CD14-positive monocyte (primary cell): ENCODE measurements around the gene ZAR1. TPM values are rescaled to one million over a fixed set of nuclear protein-coding genes. Genes with fewer than 3 reads are reported as not detected.

Experiments used
- DNase-seq, 3 donors: peaks; one replicate each; pipeline ENCODE4 v3.0.0-alpha.2; 2011 to 2022
- H2AFZ ChIP-seq: 2 replicates; pipeline ENCODE4 v1.6.0; 2012; ENCODE audit warnings: mild to moderate bottlenecking, low read depth, low read length, inconsistent platforms; ENCODE audit not compliant: insufficient read depth, poor library complexity, severe bottlenecking
- H3K27ac ChIP-seq, 2 donors: 1 replicate in 1 of 2; 2 replicates in 1 of 2; pipeline ENCODE4 v1.5.1; 2012 to 2013; ENCODE audit warnings: low read length in 2 of 2, control low read depth in 1 of 2, inconsistent platforms in 1 of 2, low read depth in 1 of 2, mild to moderate bottlenecking in 1 of 2
- H3K27me3 ChIP-seq, 2 donors: one replicate each; pipeline versions ENCODE4 v1.6.0 to v1.6.1; 2011 to 2013; ENCODE audit warnings: low read length in 2 of 2; ENCODE audit not compliant: control insufficient read depth in 2 of 2, insufficient read depth in 2 of 2
- H3K36me3 ChIP-seq, 2 donors: replicated peaks in 1 of 2; 1 replicate in 1 of 2; 2 replicates in 1 of 2; pipeline versions ENCODE4 v1.5.1 to v1.6.1; 2012 to 2013; ENCODE audit warnings: low read length in 2 of 2, control low read depth in 1 of 2, inconsistent platforms in 1 of 2, mild to moderate bottlenecking in 1 of 2; ENCODE audit not compliant: insufficient read depth in 2 of 2, control insufficient read depth in 1 of 2
- H3K4me1 ChIP-seq, 2 donors: 1 replicate in 1 of 2; 2 replicates in 1 of 2; pipeline versions ENCODE4 v1.5.1 to v1.6.1; 2012 to 2013; ENCODE audit warnings: low read length in 2 of 2, control low read depth in 1 of 2, inconsistent platforms in 1 of 2, mild to moderate bottlenecking in 1 of 2, moderate library complexity in 1 of 2; ENCODE audit not compliant: insufficient read depth in 2 of 2, control insufficient read depth in 1 of 2
- H3K4me2 ChIP-seq: replicated peaks from 2 replicates; pipeline ENCODE3; 2012; ENCODE audit warnings: low read length, moderate library complexity, mild to moderate bottlenecking; ENCODE audit not compliant: poor library complexity, severe bottlenecking; ENCODE audit errors: extremely low read depth
- H3K4me3 ChIP-seq, 3 experiments: fragments of 200-600 bp in 1 of 3; sonication (generic) in 1 of 3; replicated peaks in 1 of 3; 1 replicate in 2 of 3; 2 replicates in 1 of 3; pipeline ENCODE4 v1.5.1; 2011 to 2013; ENCODE audit warnings: low read length in 3 of 3, mild to moderate bottlenecking in 3 of 3, control low read depth in 2 of 3, low read depth in 2 of 3, inconsistent platforms in 1 of 3, moderate library complexity in 1 of 3
- H3K79me2 ChIP-seq: 2 replicates; pipeline ENCODE4 v1.6.0; 2012; ENCODE audit warnings: mild to moderate bottlenecking, control low read depth, inconsistent platforms, low read length, moderate library complexity; ENCODE audit not compliant: insufficient read depth
- H3K9ac ChIP-seq: 2 replicates; pipeline ENCODE4 v1.6.0; 2017; ENCODE audit warnings: low read length, mild to moderate bottlenecking; ENCODE audit not compliant: insufficient read depth, poor library complexity, severe bottlenecking
- H3K9me3 ChIP-seq, 2 donors: replicated peaks in 1 of 2; 1 replicate in 1 of 2; 2 replicates in 1 of 2; pipeline versions ENCODE4 v1.5.1 to v1.6.1; 2012 to 2013; ENCODE audit warnings: low read length in 2 of 2, control low read depth in 1 of 2; ENCODE audit not compliant: control insufficient read depth in 1 of 2, insufficient read depth in 1 of 2
- H4K20me1 ChIP-seq: 2 replicates; pipeline ENCODE4 v1.6.0; 2012; ENCODE audit warnings: mild to moderate bottlenecking, low read length, control low read depth, moderate library complexity; ENCODE audit not compliant: insufficient read depth
- H3K27ac Mint-ChIP-seq, 7 donors: one replicate each; pipeline ENCODE4 v1.8.0; 2020; ENCODE audit warnings: mild to moderate bottlenecking in 7 of 7, mixed read lengths in 7 of 7, moderate library complexity in 6 of 7, inconsistent platforms in 2 of 7
- H3K27me3 Mint-ChIP-seq, 3 donors: one replicate each; pipeline ENCODE4 v1.8.0; 2021 to 2022; ENCODE audit warnings: low read depth in 3 of 3, mild to moderate bottlenecking in 3 of 3, mixed read lengths in 3 of 3, moderate library complexity in 3 of 3, inconsistent platforms in 1 of 3
- H3K36me3 Mint-ChIP-seq, 2 donors: one replicate each; pipeline ENCODE4 v1.8.0; 2020; ENCODE audit warnings: mixed read lengths in 2 of 2, inconsistent platforms in 1 of 2, mild to moderate bottlenecking in 1 of 2
- H3K4me1 Mint-ChIP-seq: one replicate; pipeline ENCODE4 v1.8.0; 2020; ENCODE audit warnings: mild to moderate bottlenecking, mixed read lengths
- H3K4me3 Mint-ChIP-seq, 2 donors: one replicate each; pipeline ENCODE4 v1.8.0; 2020; ENCODE audit warnings: mild to moderate bottlenecking in 2 of 2, mixed read lengths in 2 of 2, moderate library complexity in 1 of 2
- H3K9me3 Mint-ChIP-seq, 7 donors: one replicate each; pipeline ENCODE4 v1.8.0; 2020 to 2022; ENCODE audit warnings: mixed read lengths in 7 of 7, mild to moderate bottlenecking in 6 of 7, moderate library complexity in 6 of 7, inconsistent platforms in 2 of 7
- WGBS: methylation state at CpG from one replicate; pipeline ENCODE4 v1.1.5; 2013; ENCODE audit warnings: missing lambda C conversion rate; ENCODE audit not compliant: insufficient coverage; 5-methylcytosine and 5-hydroxymethylcytosine counted together
- intact Hi-C, 2 donors: fragments of 100-400 bp; cut with micrococcal nuclease; formaldehyde crosslinking; loops; one replicate each; pipeline versions ENCODE4 v1.15.0 to v1.15.1; 2023
- polyA plus RNA-seq, 3 donors: library from polyadenylated mRNA; depleted of rRNA in 1 of 3; unstranded in 2 of 3; stranded (reverse) in 1 of 3; fragments of 300-500 nt in 2 of 3; fragments of >200 nt in 1 of 3; fragmentation: Illumina TruSeq in 2 of 3; gene quantifications; 1 replicate in 2 of 3; 2 replicates in 1 of 3; pipeline ENCODE4 v1.2.3, GENCODE V29; 2012 to 2021
- TF ChIP-seq, protein P1 (sequence below): fragments of 200-600 bp; IDR thresholded peaks from one replicate; pipeline ENCODE4 v1.8.0; 2022; ENCODE audit warnings: antibody characterized with exemption, mild to moderate bottlenecking

The ZAR1 gene
- polyA plus RNA-seq, 3 donors: not detected

DNA sequence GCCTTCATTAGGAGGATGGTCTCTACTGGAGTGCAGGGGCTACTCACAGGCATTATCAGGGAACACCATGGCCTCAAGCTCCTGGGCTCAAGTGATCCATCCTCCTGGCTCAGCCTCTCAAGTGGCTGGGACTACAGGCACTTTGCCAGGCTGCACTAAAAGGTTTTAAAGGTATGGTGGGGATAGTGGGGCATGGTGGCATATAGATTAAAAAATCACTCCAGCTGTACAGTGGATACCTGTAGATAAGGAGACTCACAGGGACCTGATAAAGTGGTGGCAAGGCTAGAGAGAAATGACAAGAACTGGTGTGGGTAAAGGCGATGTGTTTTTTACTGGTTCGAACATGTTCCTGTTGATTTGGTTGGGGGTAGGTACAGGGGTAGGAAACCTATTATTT is 5.9 kb downstream of the ZAR1 start:
- Mint-ChIP-seq H3K9me3 (peaks cover 0 to 7% (median 2%) of the 10 kb centered on the region in 7 donors), H3K27me3 (peaks cover 18 to 27% (median 22%) of the 10 kb centered on the region in 3 donors), H3K4me1 (no peaks in the 10 kb centered on the region), H3K27ac (no peak overlapping the region), H3K4me3 (no peak overlapping the region), H3K36me3 (peaks cover 35 to 41% of the 10 kb centered on the region in 2 donors)
- Histone ChIP-seq H3K9ac (no peak overlapping the region), H3K27ac (no peak overlapping the region), H3K4me1 (peaks cover 0 to 2% of the 10 kb centered on the region in 2 donors), H3K9me3 (peaks cover 0 to 3% of the 10 kb centered on the region in 2 donors), H3K27me3 (peaks cover 14 to 24% of the 10 kb centered on the region in 2 donors), H3K36me3 (peaks cover 32 to 33% of the 10 kb centered on the region in 2 donors), H3K4me2 (no peak overlapping the region), H2AFZ (no peak overlapping the region), H3K79me2 (no peaks in the 10 kb centered on the region), H3K4me3 (no peak overlapping the region), H4K20me1 (no peaks in the 10 kb centered on the region)
- intact Hi-C loops: no loop called here
- 100% methylated on average over 1 of the region's 2 CpGs for WGBS
- DNase-seq: no peak
- TF ChIP-seq, protein P1, sequence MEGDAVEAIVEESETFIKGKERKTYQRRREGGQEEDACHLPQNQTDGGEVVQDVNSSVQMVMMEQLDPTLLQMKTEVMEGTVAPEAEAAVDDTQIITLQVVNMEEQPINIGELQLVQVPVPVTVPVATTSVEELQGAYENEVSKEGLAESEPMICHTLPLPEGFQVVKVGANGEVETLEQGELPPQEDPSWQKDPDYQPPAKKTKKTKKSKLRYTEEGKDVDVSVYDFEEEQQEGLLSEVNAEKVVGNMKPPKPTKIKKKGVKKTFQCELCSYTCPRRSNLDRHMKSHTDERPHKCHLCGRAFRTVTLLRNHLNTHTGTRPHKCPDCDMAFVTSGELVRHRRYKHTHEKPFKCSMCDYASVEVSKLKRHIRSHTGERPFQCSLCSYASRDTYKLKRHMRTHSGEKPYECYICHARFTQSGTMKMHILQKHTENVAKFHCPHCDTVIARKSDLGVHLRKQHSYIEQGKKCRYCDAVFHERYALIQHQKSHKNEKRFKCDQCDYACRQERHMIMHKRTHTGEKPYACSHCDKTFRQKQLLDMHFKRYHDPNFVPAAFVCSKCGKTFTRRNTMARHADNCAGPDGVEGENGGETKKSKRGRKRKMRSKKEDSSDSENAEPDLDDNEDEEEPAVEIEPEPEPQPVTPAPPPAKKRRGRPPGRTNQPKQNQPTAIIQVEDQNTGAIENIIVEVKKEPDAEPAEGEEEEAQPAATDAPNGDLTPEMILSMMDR: no peak

DNA sequence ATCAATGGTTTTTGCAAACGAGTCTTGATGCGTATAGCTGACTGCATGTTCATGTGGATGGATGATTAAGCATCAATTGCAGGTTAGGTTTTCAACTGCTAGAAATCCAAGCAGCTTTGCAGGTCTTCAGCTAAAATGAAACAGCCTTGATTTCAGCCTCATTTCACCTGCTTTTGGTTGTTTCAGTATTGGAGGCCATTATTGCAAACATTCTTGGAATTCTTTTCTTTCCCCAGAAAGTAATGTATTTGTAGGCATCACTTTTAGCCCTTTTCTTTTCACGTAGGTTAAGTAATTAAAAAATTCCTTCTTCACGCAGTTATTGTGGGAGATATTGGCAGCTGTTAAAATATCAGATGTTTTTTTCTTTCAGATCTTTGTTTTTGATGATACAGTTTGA is 8.8 kb downstream of the ZAR1 start:
- Histone ChIP-seq H3K36me3 (peaks cover 51 to 62% of the 10 kb centered on the region in 2 donors), H3K4me2 (no peak overlapping the region), H3K9ac (no peak overlapping the region), H4K20me1 (no peaks in the 10 kb centered on the region), H2AFZ (no peak overlapping the region), H3K4me1 (no peaks in the 10 kb centered on the region), H3K27ac (no peak overlapping the region), H3K27me3 (peaks cover 0 to 4% of the 10 kb centered on the region in 2 donors), H3K79me2 (no peaks in the 10 kb centered on the region), H3K4me3 (no peak overlapping the region), H3K9me3 (no peaks in the 10 kb centered on the region)
- TF ChIP-seq, protein P1: no peak
- Mint-ChIP-seq H3K4me3 (no peak overlapping the region), H3K27ac (no peak overlapping the region), H3K27me3 (peaks cover 0 to 11% (median 0%) of the 10 kb centered on the region in 3 donors), H3K4me1 (no peaks in the 10 kb centered on the region), H3K9me3 (no peaks in the 10 kb centered on the region), H3K36me3 (peaks cover 50 to 55% of the 10 kb centered on the region in 2 donors)
- DNase-seq: no peak
- intact Hi-C loops: no loop called here
- WGBS: no CpG with 5 or more reads among the region's 4 CpGs
